HG03575 (cell line): ENCODE data around the gene GALNT9.

Experiments
- ATAC-seq: cut with Tn5 transposase; IDR thresholded peaks from one replicate; pipeline ENCODE4 v1.9.1; 2021; ENCODE audit not compliant: unreplicated experiment, insufficient number of reproducible peaks, low FRiP score; ENCODE audit errors: extremely low read depth

Gene GALNT9

DNA sequence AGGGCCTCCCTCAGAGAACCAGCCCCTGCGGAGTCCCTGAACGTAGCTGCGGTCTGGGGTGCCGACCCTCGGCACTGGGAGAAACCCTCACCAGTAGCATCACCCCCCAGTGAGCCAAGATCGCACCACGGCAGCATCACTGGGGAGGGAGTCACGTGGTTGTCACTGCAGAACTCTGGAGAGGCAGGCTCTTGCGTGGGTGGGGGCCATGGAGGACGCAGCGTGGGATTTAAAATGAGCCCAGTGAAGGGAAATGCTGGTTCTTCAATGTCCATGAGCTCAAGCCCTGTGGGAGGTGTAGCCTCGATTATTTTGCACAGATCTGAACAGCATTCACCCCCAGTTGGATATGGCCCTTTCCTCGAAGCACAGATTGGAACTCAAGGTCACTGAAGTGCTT lies 3.9 kb upstream of the GALNT9 start:
- ATAC-seq, result no peak

DNA sequence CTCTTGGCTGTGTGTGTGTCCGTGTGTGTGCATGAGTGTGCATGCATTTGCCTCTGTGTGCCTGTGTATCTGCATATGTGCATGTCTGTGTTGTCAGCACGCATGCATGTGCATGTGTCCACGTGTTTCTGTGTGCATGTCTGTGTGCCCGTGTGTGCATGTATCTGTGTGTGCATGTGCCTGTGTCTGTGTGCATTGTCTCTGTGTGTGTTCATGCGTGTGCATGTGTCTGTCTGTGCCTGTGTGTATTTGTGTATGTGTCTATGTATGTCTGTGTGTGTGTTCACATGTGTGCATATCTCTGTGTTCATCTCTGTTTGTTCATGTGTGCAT lies 1.1 kb upstream of the GALNT9 start:
- ATAC-seq, result no peak

DNA sequence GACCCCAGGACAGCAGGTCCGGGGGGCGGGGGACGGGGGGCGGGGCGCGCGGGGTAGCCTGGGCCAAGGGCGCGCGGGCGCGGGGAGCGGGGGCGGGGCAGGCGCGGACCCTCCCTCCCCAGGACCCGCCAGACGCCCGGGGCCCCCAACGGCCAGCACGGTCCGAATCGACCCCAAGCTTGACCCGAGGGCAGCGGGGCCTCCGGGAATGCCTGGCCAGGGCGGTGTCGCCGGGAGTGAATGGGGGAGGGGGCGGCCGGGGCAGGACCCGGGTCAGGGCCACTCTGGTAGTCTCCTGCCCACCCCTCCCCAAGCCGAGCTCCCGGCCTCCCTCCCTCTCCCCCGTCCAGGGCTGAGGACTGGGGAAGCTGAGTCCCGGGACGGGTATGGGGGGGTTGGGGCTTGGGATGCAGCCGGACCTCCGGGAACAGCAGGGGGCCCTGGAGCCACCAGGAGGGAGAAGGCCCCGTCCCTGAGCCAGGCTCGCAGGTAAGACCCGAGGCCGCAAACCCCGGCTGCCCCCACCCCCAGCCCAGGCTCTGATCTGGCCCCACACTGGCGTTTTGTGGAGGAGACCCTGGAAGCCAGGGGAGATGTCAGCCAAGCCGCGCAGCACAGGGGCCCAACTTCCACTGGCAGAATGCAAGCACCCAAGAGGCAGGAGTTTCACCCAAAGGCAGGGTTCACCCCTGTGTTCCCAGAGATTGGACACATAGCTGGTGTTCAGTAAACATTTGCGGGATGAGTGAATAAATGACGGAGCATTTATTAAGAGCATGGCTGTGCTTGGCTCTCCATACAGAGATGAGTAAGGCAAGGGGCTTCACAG lies 545 bp upstream of the GALNT9 start:
- no peak for ATAC-seq

DNA sequence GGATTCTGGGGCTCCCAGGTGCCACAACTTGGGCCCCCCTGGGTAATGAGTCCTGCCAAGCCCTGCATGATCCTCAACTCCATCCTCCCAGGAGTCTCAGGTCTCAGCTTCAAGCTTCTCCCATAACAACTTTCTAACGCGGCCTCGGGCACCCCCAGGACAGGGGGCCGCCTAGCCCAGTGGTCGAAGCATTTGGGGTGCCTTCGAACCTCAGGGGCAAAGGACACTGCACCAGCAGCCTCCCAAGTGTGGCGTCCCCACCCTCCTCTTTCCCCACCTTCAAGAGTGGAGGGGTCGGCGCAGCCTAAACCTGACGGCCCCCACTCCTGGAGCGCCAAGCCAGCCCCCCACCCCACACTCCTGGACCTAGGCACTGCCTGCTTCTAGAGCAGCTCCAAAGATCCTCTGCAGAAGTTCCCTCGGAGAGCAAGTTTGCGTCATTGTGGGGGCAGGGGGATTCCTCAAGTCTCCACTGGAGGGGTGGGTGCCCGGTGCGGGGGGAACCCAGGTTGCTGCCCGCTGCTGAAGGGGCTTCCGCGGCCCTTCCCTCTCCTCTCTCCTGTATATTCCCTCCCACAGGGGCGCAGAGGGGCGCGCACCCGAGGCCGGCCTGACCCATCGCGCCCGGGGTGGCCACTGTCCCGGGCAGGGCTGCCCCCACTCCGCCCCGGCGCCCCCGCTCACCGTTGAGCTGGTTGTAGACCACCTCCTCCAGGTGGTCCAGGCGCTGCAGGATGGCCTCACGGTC lies 933 bp downstream of the GALNT9 start:
- ATAC-seq, result no peak

DNA sequence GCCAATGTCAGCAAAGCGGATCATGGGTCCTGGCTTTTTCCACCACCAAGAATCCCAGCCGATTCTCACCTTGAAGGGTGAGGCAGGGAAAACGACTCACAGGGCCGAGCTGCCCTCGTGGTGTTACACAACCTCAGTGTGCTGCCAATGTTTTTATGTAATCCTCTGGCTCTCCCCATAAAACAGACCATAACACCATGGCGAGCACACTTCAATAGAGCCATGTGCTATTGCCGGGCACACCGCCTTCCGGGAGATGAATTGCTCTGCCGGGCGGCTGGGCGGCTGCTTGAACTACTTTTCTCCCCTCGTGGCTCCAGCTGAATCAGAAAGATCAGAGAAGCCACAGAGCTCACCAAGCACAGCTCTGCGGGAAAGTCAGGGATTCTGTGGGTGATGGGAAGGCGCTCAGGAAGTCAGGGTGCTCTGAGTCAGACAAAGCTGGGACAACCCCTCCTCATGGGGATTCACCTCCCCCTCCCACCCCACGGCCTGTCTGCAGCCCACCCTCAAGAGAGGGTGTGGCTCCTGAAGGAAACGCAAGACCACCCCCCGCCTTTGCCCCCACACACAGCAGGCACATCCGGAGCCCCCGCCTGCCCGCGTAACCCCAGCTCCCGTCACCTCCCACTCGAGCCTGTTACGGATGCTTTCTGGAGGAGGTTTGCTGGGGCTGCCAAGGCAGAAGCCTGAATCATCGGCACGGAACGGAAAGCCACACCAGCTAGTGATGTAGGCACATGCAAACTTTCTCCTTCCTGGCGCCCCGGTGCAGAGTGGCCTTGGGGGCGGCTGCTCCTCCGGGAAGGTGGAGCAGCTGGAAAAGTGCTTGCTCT lies 1.8 kb downstream of the GALNT9 start:
- no peak for ATAC-seq

DNA sequence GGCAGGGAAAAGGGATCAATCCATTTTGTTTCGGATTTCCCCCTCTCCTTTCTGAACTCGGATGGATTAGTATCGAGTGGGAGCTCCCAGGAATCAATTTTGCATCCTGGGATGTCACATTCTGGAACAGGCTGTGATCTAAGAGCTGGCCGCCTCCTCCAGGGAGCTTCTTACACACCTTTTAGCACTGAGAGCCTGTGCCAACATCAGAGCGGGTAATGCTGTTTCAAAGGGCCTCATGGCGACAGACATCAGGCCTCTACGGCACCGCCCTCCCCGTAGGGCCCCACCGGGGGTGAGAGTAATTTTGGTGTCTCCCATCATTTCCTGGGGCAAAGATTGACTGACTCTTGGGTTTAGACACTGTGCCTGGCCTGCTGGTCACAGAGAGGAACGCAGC lies 2.7 kb downstream of the GALNT9 start:
- no peak for ATAC-seq

DNA sequence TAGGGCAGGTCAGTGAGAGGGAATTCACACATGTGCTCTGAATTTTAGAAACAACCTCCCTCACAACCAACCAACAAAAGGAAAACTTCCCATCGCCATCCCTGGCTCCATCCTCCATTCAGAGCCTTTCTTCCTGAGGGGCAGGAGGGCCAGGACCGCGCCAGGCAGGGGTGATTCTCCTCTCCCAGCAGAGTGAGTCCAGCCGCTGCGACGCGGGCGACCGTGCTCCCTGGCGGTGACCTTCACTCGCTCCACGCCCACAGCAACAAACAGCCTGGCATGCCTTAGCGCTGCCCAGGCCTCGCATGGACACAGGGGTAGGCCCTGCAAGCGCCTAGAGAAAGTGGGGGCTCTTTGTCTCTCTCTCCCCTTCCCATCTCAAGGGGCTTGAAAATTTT lies 3.7 kb downstream of the GALNT9 start:
- ATAC-seq, result no peak

DNA sequence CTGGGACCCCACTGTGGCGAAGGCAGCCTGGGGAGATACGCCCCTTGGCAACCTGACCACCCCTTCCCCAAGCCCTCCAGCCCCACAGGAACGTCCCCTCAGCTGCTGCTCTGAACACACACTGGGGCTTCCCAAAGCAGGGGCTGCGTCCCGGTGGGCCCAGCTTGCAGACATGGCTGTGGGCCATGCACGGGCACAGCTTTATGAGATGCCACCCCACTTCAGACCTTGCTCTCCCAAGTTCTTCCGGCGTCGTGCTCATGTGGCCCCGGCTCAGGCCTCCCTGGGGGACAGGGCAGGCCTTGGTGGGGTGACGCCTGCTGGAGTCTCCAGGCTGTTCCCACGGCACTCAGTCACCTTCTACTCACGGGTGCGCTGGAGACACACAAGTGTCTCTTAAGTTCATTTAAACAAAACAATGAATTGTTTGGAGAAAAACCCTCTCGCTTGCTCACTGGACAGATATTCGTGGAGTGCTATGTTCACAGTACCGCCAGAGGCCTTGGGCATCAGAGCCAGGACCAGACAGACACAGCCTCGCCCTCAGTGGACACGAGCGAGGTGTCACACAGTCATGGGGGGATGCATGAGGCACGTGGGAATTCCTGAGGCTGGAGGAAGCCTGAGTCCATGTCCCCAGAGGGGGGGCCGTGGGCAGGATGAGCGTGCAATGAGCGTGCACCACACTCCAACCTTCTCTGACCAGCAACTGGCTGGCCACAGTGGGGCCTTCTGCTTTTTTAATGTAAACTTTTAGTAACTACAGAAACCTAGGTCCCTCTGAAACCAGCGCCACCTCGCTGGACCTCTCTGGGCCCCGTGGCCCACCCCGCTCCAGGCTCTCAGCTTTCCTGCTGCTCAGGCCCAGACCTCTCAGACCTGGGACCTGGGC lies 4.3 kb downstream of the GALNT9 start:
- no peak for ATAC-seq

DNA sequence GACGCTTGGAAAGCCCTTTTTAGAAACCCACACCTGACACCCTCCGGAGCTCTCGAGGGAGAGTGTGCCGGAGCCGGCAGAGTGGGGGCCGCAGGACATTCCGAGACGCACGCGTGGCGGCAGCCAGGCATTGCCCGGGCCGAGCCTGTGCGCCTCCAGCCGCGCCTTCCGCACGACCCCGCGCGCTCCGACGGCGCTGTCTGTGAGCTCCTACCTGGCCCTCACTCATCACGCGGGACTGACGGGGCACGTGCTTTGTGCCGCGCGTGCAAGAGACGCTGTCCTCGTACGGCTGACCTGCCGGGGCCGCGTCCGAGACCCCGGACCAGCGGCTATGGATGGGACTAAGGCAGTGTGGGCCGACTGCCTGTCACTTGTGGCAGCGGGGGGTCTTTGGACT lies 5.2 kb downstream of the GALNT9 start:
- no peak for ATAC-seq

DNA sequence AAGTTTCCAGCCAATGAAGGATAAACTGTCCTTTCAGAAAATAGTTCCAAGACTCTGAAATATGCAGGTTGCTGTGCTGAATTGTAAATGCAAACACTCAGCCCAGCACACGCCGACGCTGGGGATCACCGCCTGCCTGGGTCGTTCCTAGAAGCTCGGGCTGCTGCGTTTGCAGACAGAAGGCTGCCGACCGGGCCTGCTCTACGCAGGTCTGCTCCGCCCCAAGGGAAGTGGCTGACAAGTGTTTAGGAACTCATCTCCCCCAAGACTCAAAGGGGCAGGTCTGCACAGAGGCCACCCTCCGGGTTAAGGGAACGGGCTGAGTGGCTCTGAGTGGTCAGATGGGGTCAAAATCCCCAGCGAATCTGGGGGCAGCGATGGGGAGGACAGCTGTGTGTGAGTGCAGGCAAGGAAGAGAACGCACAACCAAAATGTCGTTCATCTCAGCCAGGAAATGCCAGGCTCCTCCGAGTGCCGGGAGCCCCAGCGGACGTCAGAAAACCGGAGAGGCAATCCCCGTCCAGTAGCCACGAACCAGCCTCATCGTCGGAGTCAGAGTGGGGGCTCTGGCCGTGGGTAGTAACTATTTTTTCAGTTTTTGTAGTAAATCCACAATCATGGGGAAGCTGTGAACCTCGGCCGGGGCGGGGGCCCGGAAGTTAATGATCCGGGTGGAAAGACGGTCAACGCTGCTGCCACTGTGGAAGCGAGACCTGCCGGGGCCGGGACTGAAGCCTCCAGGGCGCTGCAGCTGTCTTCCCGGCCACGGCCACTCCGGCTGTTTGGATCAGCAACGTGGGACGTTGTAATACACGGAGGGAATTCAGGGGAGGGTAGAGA lies 6.0 kb downstream of the GALNT9 start:
- ATAC-seq, result no peak

DNA sequence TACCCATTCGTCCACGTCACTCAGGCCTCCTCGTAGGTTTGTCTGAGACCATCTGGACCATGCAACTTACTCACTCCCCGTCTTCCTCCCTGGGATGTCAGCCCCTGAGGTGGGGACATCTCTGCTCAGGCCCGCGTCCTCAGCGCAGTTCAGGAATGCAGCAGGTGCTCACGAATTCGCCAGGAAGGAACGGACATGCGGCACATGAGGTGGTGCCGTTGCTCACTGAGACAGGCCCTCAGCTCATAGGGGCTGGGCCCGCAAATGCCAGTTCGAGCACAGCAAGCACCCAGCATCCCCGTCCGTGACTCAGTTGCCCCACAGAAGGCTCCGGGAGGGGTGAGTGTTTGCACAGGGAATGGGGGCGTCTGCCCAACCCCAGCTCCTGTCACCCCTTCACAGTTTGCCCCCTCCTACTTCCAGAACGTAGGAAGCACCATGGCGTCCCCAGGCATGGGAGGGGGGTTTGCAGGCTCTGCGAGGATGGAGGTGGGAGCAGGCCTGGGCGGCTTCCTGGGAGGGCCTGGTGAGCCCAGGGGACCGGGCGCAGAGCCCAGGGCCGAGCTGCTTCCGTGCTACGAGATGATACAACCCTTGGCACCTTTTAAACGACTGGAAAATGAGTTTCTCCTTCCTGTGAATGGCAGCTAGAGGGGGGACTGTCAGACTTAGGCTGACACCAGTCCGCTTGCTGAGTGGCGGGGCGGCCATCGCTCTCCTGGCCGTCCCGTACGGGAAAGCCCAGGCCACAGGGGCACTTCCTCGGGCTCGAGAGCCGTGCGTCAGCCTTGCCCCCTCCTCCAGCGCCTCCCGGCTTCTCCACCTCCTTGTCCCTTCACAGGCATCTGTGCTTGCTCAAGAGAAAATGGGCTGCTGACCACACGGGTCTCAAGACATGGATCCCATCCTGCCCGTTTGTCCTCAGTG lies 6.9 kb downstream of the GALNT9 start:
- no peak for ATAC-seq

DNA sequence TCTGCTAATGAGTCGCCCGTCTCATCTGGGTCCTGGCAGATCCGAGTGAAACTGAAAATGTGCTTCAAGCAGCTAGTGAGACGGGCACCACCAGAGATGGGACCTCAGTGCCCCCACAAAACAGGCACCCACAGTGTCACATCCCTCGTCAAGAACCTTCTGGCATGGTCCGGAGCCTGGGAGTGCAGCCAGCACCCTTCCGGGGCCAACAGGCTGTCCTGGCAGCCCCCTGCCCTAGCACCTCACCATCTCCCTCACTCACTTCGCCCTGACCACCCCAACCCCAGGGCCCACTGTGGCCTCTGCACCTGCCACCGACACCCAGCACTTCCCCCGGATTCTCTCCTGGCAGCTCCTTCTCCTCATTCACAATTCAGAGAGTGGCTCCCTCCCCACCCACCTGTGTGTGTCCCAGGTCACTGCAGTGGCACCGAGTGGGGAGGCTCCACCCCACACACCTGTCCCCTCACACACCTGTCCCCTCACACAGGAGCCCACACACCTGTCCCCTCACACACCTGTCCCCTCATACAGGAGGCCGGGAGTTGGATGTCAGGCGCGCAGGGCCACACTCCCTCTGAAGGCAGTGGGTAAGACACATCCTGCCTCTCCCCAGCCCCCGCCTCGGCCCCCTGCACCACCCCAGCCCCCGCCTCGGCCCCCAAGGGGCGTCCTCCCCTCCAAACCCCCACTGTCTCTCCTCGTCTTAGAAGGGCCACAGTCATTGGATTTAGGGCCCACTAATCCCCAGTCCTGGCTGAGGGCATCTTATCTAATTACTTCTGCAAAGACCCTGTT lies 7.9 kb downstream of the GALNT9 start:
- no peak for ATAC-seq

DNA sequence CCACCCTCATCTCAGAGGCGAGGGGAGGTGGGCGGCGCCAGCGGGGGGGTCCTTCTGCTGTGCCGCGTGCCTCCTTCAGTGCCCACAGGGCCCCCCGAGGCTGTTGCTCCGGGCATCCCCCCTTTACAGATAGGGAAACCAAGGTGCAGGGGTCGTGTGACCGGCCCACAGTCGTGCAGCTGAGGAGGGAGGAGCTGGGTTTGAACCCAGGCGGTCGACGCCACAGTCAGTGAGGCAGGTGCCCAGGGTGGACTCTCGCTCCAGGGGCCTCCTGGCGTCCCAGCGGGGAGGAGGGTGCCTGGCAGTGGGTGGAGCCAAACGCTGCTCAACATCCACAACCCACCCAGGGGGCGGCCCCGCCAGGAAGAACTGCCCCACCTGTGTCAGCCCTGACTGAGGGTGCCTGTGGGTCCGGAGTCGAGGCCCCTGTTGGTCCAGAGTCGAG lies 8.6 kb downstream of the GALNT9 start:
- ATAC-seq, result no peak

DNA sequence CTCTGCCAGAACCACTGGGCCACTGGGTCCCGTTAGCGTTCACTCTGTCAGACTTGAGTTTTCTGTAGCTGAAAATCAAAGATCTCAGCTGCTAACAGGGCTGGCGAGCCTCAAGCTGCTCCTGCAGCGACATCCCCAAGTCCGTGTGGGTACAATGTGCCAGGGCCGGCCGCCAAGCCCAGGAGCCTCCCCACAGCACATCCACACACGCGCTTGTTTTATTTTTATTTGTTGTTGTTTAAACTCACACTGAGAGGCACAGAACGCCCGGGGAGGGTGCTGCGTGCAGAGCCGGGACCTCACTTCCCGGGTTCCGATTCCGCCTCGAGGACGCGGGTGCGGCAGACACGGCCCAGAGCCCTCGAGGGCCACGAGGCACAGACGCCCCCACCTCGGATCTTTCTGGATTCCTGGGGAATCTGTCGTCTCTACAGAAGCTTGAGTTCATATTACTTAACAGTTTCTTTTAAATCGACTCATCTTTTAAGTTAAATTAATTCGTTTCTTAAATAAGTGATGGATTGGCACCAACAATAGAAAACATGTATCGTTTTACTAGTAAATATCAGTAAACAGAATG lies 9.3 kb downstream of the GALNT9 start:
- ATAC-seq, result no peak

DNA sequence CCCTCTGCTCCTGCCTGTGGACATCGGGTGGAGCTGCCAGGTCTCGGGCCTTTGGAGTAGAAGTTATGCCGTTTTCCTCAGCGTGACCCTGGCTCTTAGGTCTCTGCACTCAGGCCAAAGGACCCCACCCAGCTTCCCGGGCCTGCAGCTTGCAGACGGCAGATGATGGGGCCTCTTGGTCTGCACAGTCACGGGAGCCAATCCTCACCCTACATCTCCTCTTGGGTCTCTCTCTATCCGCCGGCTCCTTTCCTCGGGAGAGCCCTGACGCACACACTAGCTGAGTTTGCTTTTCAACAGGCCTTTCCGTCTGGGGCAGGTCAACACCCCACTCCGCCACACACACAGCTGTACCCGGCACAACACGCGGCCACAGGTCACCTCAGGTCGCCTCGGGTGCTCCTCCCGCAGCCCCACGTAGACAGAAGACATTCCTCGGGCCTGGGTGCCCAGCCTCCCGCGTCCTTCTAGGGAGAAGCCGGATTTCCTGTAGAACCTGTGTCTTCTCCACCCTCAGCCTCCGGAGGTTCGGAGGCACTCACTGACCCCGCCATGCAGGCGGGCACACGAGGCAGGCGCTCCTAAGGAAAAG lies 9.9 kb downstream of the GALNT9 start:
- no peak for ATAC-seq

DNA sequence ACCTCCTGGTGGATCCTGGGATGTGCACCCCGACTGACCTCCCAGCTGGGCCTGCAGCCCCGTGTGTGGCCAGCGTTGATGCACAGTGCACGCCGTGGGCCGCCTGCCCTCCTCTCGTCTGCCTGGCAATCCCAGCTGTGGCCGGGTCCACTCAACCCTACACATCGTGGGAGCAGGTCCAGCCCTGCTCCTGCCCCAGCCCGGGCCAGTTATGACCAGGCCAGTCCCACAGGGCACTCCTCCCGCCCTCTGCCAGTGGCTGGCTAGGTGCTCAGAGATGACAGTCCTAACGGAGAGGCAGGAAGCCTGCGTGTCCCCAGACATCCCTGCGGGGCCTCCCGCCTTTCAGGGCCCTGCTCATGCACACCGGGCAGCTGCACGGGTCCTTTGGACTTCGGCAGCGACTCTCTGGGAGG lies 10.8 kb downstream of the GALNT9 start:
- ATAC-seq, result no peak
